OCI-LY7 (cell line): Measurements from ENCODE around the gene LYSMD4. TPM values are rescaled to one million over a fixed set of nuclear protein-coding genes. Genes with fewer than 3 reads are reported as not detected.

Experiments
- BruUV-seq: library from RNA; stranded (reverse); fragments of 400-500 nt; replicated peaks from 2 replicates; lab custom pipeline; 2021; lab: Mats Ljungman, UMichigan
- CTCF ChIA-PET: fragments of 300-600 bp; sonication (Branson Sonifier 250); formaldehyde crosslinking; loops from one replicate; lab custom pipeline; 2022; ENCODE audit warnings: antibody characterized with exemption; ENCODE audit not compliant: unreplicated experiment; lab: Charles Lee
- POLR2A ChIA-PET: fragments of 300-600 bp; sonication (Branson Sonifier 250); formaldehyde crosslinking; loops from one replicate; lab custom pipeline; 2022; ENCODE audit warnings: antibody characterized with exemption; lab: Charles Lee
- DNase-seq: peaks from one replicate; pipeline ENCODE4 v3.0.0-alpha.2; 2015; ENCODE audit warnings: low spot score
- H2AFZ ChIP-seq: fragments of 200-600 bp; sonication (generic), shearing (Covaris generic); 2 replicates; pipeline ENCODE4 v1.6.1; 2014; ENCODE audit warnings: mild to moderate bottlenecking, antibody characterized with exemption, low read length, moderate library complexity
- H3K27ac ChIP-seq: fragments of 200-600 bp; sonication (generic); 2 replicates; pipeline ENCODE4 v1.5.1; 2014; ENCODE audit warnings: mixed run types, low read depth, mild to moderate bottlenecking, moderate library complexity, low read length, inconsistent platforms; ENCODE audit not compliant: poor library complexity, severe bottlenecking
- H3K36me3 ChIP-seq: fragments of 200-600 bp; sonication (generic); 2 replicates; pipeline ENCODE4 v1.6.1; 2014; ENCODE audit warnings: mild to moderate bottlenecking, antibody characterized with exemption, low read length, moderate library complexity, mixed read lengths; ENCODE audit not compliant: insufficient read depth
- H3K4me1 ChIP-seq: fragments of 200-600 bp; sonication (generic); 2 replicates; pipeline ENCODE4 v1.5.1; 2014; ENCODE audit warnings: mild to moderate bottlenecking, low read length; ENCODE audit not compliant: insufficient read depth, poor library complexity, severe bottlenecking
- H3K4me2 ChIP-seq: fragments of 200-600 bp; sonication (generic); 2 replicates; pipeline ENCODE4 v1.6.1; 2014; ENCODE audit warnings: mild to moderate bottlenecking, low read length
- H3K4me3 ChIP-seq: fragments of 200-600 bp; sonication (generic); 2 replicates; pipeline ENCODE4 v1.5.1; 2014; ENCODE audit warnings: mild to moderate bottlenecking, low read depth, low read length; ENCODE audit not compliant: poor library complexity, severe bottlenecking
- H3K79me2 ChIP-seq: fragments of 200-600 bp; sonication (generic); 2 replicates; pipeline ENCODE4 v1.6.1; 2016; ENCODE audit warnings: low read depth, mild to moderate bottlenecking, low read length, moderate library complexity, mixed read lengths; ENCODE audit not compliant: insufficient read depth
- H3K9me2 ChIP-seq: fragments of 200-600 bp; sonication (generic); 2 replicates; pipeline ENCODE4 v1.6.1; 2016; ENCODE audit warnings: mild to moderate bottlenecking, low read length, mixed read lengths; ENCODE audit not compliant: insufficient read depth
- H3K9me3 ChIP-seq: fragments of 200-600 bp; sonication (generic); 2 replicates; pipeline ENCODE4 v1.6.1; 2014; ENCODE audit warnings: mild to moderate bottlenecking, mixed run types, low read length, mixed read lengths
- H4K20me1 ChIP-seq: fragments of 200-600 bp; sonication (generic); 2 replicates; pipeline ENCODE4 v1.6.1; 2014; ENCODE audit warnings: mild to moderate bottlenecking, antibody characterized with exemption, low read length, moderate library complexity, mixed read lengths; ENCODE audit not compliant: insufficient read depth
- EZH2phosphoT487 ChIP-seq: fragments of 200-600 bp; sonication (generic); IDR thresholded peaks from 2 replicates; pipeline ENCODE4 v1.6.1; 2018; ENCODE audit warnings: low read depth, borderline replicate concordance, mild to moderate bottlenecking, mixed run types, antibody characterized with exemption, low read length, moderate library complexity, mixed read lengths
- intact Hi-C: fragments of 100-400 bp; cut with micrococcal nuclease; formaldehyde crosslinking; loops from one replicate; pipeline ENCODE4 v1.10.0; 2022; ENCODE audit not compliant: unreplicated experiment
- total RNA-seq, 2 experiments: library from RNA; depleted of rRNA in 1 of 2; stranded (reverse); fragments of >200 nt in 1 of 2; shearing (Covaris generic) in 1 of 2; gene quantifications; 2 replicates each; pipeline ENCODE4 v1.2.3, GENCODE V29; 2014 to 2022
- TF ChIP-seq, protein P1 (sequence below): fragments of 200-600 bp; sonication (generic); conservative IDR thresholded peaks from 2 replicates; pipeline ENCODE4 v1.5.1; 2014; ENCODE audit warnings: mild to moderate bottlenecking, antibody characterized with exemption, low read length, moderate library complexity, mixed read lengths

The LYSMD4 gene
- total RNA-seq, 2 experiments from 2014 or later = 6.5 to 7.7 TPM

DNA sequence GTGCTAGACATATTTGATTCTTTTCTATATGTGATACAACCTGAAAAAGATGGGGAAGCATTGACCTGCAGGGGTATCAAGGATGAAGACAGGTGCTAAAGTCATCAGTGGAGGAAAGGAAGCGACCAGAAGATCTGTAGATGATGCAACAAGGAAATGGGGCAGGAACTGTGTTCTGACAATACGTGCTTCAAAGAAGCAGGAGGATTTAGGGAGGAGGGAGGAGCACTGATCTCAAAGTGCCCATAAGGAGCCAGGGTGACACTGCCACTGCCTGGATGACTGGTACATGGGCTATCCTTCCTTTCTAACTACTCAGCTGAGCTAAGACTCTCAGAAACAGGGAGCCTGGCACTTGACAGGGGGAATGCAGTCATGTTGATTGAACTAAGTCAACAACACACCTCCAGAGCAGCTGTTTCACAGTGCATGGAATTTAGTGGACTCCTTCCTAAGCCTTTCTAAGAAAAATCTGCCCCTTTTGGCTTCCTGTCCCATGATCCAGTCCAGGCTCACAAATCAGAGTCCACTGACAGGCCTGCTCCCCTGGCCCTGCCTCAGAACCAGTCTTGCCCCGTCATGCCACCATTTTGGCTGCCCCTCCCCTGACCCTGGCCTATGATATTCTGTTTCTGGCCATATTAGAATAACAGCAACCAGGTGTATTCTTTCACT lies 12.0 kb downstream of the LYSMD4 start:
- Histone ChIP-seq H3K79me2 (no peaks in the 10 kb centered on the region), H4K20me1 (no peaks in the 10 kb centered on the region), H3K4me1 (peaks cover 13% of the 10 kb centered on the region), H3K27ac (no peak overlapping the region), H3K4me2 (peak overlapping the region; percentile 6; the same call in 1 of the 2 replicates), H3K9me3 (no peaks in the 10 kb centered on the region), H2AFZ (no peak overlapping the region; the same call in 1 of the 2 replicates), H3K36me3 (no peaks in the 10 kb centered on the region), H3K4me3 (no peak overlapping the region), H3K9me2 (no peaks in the 10 kb centered on the region)
- intact Hi-C loops = no loop called here
- no peak for TF ChIP-seq EZH2phosphoT487
- TF ChIP-seq, protein P1, sequence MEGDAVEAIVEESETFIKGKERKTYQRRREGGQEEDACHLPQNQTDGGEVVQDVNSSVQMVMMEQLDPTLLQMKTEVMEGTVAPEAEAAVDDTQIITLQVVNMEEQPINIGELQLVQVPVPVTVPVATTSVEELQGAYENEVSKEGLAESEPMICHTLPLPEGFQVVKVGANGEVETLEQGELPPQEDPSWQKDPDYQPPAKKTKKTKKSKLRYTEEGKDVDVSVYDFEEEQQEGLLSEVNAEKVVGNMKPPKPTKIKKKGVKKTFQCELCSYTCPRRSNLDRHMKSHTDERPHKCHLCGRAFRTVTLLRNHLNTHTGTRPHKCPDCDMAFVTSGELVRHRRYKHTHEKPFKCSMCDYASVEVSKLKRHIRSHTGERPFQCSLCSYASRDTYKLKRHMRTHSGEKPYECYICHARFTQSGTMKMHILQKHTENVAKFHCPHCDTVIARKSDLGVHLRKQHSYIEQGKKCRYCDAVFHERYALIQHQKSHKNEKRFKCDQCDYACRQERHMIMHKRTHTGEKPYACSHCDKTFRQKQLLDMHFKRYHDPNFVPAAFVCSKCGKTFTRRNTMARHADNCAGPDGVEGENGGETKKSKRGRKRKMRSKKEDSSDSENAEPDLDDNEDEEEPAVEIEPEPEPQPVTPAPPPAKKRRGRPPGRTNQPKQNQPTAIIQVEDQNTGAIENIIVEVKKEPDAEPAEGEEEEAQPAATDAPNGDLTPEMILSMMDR = no peak
- CTCF ChIA-PET = no interaction called here
- DNase-seq = peak; percentile 51
- POLR2A ChIA-PET = no interaction called here
- no TSS peak for BruUV-seq

DNA sequence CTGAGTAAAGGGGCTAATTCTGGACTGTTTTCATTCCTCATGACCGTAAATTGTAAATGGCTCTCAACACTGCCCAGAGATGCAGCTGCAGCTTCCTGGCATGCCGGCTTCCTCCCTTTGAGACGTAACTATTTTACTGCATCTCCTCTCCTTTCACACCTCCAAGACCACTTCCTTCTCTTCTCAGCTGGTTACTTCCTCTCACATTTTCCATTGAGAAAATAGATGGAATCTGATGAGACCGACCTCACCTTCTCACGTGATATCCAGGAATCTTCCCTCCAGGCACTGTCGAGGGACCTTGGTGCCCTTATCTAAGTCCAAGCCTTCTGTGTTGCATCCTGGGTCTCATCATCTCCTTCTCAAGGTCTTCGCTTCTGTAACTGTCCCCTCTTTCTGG lies 12.7 kb downstream of the LYSMD4 start:
- Histone ChIP-seq H2AFZ (no peak overlapping the region), H3K36me3 (no peaks in the 10 kb centered on the region), H3K9me3 (no peaks in the 10 kb centered on the region), H3K4me1 (peaks cover 13% of the 10 kb centered on the region), H4K20me1 (no peaks in the 10 kb centered on the region), H3K79me2 (no peaks in the 10 kb centered on the region), H3K27ac (no peak overlapping the region), H3K4me3 (no peak overlapping the region), H3K4me2 (peak overlapping the region; percentile 6; the same call in 1 of the 2 replicates), H3K9me2 (no peaks in the 10 kb centered on the region)
- TF ChIP-seq, protein P1 = no peak
- TF ChIP-seq EZH2phosphoT487 = no peak
- POLR2A ChIA-PET = no interaction called here
- intact Hi-C loops = no loop called here
- BruUV-seq = no TSS peak
- DNase-seq = no peak
- CTCF ChIA-PET = no interaction called here

DNA sequence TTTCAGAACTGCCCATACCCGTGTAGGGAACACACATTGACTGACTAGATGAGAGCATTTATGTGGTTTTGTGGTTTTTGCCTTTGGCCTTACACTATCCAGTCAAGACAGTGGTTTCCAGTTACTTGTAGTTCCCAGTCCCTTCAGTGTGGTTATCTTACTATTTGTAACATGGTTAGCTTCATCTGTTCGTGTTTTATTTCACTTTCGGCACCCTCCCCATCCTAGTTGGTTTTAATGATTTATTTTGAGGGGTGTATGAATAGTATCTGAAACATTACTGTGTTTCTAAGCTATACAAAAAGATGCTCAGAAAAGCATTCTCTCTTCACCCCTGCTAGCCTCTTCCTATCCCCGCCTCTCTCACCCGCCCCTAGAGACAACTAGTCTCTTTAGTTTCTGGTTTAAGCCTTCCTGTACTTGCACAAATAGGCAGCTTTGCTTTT lies 14.1 kb downstream of the LYSMD4 start:
- DNase-seq = no peak
- Histone ChIP-seq H3K4me3 (no peak overlapping the region), H4K20me1 (no peaks in the 10 kb centered on the region), H3K9me2 (no peaks in the 10 kb centered on the region), H3K4me2 (no peak overlapping the region), H3K9me3 (no peaks in the 10 kb centered on the region), H3K4me1 (peaks cover 13% of the 10 kb centered on the region), H3K79me2 (no peaks in the 10 kb centered on the region), H3K27ac (no peak overlapping the region), H2AFZ (no peak overlapping the region), H3K36me3 (0 out of 2 replicates have a peak, but pooled peaks cover 7% of the 10 kb centered on the region)
- ChIA-PET CTCF (no interaction called here), POLR2A (interaction anchor here (0.7 to 1.0 kb wide), 2 partner anchors 14 to 37 kb away, joined by 3 to 6 read pairs; partner anchors contain the start of gene LYSMD4)
- no peak for TF ChIP-seq EZH2phosphoT487
- TF ChIP-seq, protein P1 = no peak
- BruUV-seq = no TSS peak
- intact Hi-C loops = no loop called here
